HL-60 (cell line): ENCODE data around the gene CFAP100.

Experiments
- DNase-seq, 2 experiments: peaks; one replicate each; pipeline ENCODE4 v3.0.0-alpha.2; 2010 to 2020; ENCODE audit warnings: low read depth in 1 of 2, low spot score in 1 of 2
- H3K27ac ChIP-seq: fragments of 250-450 bp; sonication (Bioruptor Pico); replicated peaks from 2 replicates; pipeline ENCODE4 v1.5.1; 2020; ENCODE audit warnings: mild to moderate bottlenecking, moderate library complexity
- H3K27me3 ChIP-seq: fragments of 250-450 bp; sonication (Bioruptor Pico); 2 replicates; pipeline ENCODE4 v1.5.1; 2021; ENCODE audit warnings: mild to moderate bottlenecking, moderate library complexity; ENCODE audit not compliant: insufficient read depth, poor library complexity, severe bottlenecking
- H3K4me3 ChIP-seq: replicated peaks from 2 replicates; pipeline ENCODE4 v1.5.1; 2011; ENCODE audit warnings: mild to moderate bottlenecking, control low read depth, low read length; ENCODE audit not compliant: insufficient read depth
- CTCF ChIP-seq: IDR thresholded peaks from one replicate; pipeline ENCODE4 v1.5.1; 2011; ENCODE audit warnings: low read length, control low read depth, inconsistent platforms; ENCODE audit not compliant: insufficient read depth
- GABPA ChIP-seq: IDR thresholded peaks from 2 replicates; pipeline ENCODE4 v1.6.1; 2012; ENCODE audit warnings: low read depth
- POLR2AphosphoS5 ChIP-seq: IDR thresholded peaks from 2 replicates; pipeline ENCODE4 v1.6.1; 2012; ENCODE audit warnings: low read depth
- REST ChIP-seq: IDR thresholded peaks from 2 replicates; pipeline ENCODE4 v1.6.1; 2012; ENCODE audit warnings: low read depth; ENCODE audit not compliant: insufficient replicate concordance
- SPI1 ChIP-seq: IDR thresholded peaks from 2 replicates; pipeline ENCODE4 v1.6.1; 2012; ENCODE audit warnings: low read depth, mild to moderate bottlenecking, borderline replicate concordance

The CFAP100 gene

GRCh38 chr3:126370055-126370454 is 24.7 kb upstream of the CFAP100 start:
- TF ChIP-seq SPI1 = no peak
- TF ChIP-seq REST = no peak
- TF ChIP-seq GABPA = no peak
- TF ChIP-seq CTCF = no peak
- no peak for TF ChIP-seq POLR2AphosphoS5
- Histone ChIP-seq H3K4me3 (no peak overlapping the region), H3K27ac (no peak overlapping the region), H3K27me3 (no peaks in the 10 kb centered on the region)
- no peak for DNase-seq

- TF ChIP-seq SPI1 (no peak), CTCF (no peak), REST (no peak), GABPA (no peak), POLR2AphosphoS5 (no peak)
- H3K27ac ChIP-seq = no peak overlapping the region
- H3K27me3 ChIP-seq = no peaks in the 10 kb centered on the region
- DNase-seq = no peak
- H3K4me3 ChIP-seq = no peak overlapping the region
Observed at GRCh38 chr3:126370606-126371005, 24.1 kb upstream of the CFAP100 start.

GRCh38 chr3:126371096-126371705 is 23.5 kb upstream of the CFAP100 start:
- Histone ChIP-seq H3K27ac (no peak overlapping the region), H3K27me3 (no peaks in the 10 kb centered on the region)
- DNase-seq = no peak

More at GRCh38 chr3:126371096-126371705, 23.5 kb upstream of the CFAP100 start:
- H3K4me3 ChIP-seq = no peak overlapping the region
- TF ChIP-seq REST (no peak), SPI1 (no peak), CTCF (no peak), POLR2AphosphoS5 (no peak), GABPA (no peak)
